ENCODE results near the gene EVL.
"Not testable (repeated sequence)": the region's sequence is repeated elsewhere in the genome, so short reads cannot be mapped to it uniquely, and the experiment has no call there.

The EVL gene

GRCh38 chr14:100144645-100144995, 79.4 kb downstream of the EVL start:
- in situ Hi-C loops (cut with MboI; ENCODE audit: low sequenced_read_pairs): no loop called here

DNA sequence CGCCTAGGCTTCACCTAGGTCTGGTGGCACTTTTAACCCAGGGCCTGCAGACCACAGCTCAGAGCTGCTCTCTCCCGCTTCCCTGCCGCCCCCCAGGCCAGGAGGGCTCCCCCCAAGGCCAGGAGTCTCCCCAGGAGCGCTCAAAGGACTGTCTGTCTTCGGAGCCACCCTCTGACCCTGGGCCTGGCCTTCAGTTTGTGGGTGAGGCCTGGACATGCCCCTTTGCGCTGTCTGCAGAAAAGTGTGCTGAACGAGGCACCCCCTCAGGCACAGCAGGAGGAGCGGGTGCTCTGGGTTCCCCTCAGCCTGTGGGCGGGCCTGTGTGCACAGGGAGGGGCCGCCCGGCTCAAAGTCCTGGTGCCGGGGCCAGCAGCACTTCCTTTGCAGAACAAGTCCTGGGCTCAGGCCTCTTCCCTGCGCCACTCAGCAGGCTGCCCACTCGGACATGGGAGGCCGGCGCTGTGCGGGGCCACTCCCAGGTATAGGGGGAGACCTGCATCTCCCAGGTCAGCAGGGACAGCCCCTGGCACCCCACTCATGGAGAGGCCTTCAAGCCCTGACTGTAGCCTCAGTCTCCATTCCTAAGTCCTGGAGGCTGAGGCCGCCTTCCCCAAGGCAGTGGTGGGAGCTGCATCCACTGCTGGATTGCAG, 79.9 kb downstream of the EVL start:
- in situ Hi-C loops (cut with MboI; ENCODE audit: low sequenced_read_pairs): no loop called here

DNA sequence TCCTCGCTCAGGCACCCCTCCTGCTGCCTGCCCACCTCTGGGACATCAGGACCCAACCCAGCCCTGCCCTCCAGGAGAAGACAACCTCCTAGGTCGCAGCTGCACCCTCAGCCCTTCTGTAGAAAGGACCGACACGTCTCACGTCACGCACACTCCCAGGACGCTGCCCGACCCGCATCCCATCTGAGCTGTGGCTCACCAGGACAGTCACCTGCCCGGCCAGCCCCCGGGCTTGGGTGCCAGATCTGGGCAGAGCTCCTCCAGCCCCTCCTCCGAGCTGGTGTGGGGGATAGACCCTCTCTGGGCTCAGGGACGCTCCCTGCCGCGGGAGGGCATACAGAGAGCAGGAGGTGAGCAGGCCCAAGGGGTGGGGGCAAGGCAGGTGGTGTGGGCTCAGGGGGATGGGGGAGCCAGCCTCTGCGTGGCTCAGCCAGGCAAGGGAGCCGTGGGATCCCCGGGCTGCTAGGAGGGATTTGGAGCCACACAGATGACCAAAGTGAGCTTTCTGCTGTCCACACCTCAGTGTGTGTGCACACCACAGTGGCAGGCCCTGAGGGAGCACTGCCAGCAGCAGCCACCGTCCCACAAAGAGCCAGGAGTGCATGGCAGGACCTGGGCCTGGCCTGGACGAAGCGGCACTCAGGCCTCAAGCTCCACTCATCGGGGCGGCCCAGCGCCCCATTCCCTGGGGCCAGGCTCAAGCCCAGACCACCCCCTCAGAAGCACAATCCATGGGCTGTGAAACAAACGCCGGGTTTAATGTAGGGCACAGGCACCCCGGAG, 80.7 kb downstream of the EVL start:
- in situ Hi-C loops (cut with MboI; ENCODE audit: low sequenced_read_pairs): no loop called here

- in situ Hi-C loops (cut with MboI; ENCODE audit: low sequenced_read_pairs): no loop called here
These were observed 81.4 kb downstream of the EVL start for GRCh38 chr14:100146531-100147091.

DNA sequence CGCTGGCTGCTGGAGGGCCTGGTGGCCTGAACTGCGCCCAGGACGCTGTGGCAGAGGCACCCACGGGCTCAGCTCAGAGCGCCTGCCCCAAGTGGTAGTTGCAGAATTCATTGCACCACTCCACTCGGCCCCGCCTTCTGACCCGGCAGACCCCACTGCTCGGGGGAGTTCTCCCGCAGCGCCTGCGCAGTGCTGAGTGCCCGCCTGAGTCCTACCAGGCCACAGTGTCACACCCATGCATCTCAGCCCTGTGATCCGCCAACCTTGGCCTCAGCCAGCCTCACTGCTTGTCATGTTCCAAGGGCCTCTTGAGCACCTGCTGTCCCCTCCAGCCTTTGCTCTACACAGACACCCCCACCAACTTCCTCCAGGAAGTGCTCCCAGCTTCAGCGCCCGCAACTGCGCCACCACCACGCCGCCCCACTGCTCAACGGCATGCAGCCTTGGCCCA, 82.0 kb downstream of the EVL start:
- in situ Hi-C loops (cut with MboI; ENCODE audit: low sequenced_read_pairs): no loop called here

DNA sequence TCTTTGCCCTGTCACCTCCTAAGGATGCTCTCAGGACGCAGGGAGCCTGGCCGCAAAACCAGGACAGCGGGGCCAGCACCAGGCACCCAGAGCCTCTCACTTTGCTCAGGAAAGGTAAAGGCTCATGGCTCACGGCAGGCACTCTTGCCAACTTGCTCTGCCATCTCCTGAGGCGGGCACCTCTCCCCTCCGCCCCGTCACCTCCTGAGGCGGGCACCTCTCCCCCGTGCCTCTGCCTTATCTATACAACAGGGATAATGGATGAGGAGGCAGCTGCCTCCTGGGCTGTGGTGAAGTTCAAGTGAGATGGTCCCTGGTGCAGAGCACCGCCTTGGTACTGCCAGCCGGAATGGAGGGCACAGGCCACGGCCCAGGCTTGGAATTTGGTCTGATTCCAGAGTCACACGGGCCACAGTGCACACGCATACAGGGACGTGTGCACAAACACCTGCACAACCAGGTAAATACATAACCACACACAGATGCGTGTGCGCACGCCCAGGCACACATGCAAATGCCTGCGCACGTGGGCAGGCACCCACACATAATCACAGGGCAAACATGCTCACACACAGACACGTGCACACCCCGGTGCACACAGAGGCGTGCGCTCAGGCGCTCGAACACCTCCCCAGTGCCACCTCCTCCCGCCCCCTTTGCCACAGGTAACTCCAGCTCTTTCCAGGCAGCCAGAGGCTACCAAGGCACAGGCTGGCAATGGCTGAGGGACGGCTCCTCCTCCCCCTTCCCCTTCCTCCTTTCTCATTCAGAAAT, 82.7 kb downstream of the EVL start:
- in situ Hi-C loops (cut with MboI; ENCODE audit: low sequenced_read_pairs): no loop called here

- in situ Hi-C loops (cut with MboI; ENCODE audit: low sequenced_read_pairs): no loop called here
These were observed 83.9 kb downstream of the EVL start for GRCh38 chr14:100148837-100149731.

DNA sequence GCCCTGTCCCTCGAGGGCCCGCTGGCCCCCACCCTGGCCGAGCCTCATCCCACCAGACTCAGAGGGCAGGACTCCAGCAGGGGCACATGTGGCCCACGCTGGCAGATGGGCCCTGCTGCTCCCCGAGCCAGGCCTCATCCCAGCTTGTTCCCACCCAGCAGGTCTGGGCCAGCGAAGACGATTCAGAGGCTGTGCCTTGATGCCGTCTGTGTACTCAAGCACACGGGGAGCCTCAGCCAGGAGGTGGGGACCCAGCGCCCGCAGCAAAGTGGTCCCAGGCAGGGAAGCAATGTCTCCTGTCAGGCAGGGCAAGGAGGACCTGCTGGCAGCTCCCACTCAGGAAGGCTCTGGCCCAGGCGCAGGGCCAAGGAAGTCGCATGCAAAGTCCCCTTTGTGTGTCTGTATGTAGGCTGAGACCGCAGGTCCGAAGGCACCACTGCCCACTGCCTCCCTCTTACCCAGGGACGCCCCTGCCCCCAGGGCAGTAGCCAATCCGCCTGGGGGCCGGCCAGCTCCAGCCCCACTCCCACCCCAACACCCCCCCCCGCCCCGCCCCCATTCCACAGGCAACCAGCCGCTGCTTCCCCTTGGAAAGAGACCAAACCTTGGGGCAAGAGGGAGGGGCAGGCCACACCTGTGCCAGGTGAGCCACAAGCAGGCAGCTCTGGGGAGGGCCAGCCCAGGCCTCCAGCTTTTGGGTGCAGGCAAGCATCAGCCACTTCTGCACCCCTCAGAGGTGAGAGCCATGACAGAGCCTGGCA, 84.8 kb downstream of the EVL start:
- in situ Hi-C loops (cut with MboI; ENCODE audit: low sequenced_read_pairs): no loop called here

DNA sequence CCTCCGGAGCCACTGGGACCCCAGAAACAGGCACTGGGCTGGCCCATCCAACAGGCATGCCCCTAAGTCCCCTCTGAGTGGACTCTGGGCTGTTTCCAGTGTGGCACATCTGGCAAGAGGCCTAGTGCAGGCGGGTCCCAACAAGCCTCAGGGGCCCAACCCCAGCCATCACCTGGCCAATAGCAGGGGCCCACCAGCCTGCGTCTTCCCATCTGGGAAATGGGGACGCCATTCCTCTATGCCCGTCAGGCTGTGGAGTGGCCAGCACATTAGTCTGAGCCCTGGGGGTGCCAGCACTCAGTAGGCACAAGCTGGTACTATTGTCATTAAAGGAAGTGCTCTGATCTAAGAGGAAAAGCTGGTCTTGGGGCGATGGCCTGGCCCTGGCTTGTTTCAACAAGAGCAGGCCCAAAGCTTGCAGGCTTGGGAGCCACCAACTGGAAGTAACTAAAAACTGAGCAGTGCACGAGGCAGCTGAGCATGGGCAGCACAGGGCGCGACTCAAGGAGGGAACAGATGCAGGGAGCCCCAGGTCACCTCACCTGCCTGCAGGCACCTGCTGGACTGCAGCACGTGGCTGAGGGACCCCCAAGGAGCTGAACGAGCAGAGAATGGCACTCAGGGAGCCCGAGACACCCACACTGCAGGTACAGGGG, 85.8 kb downstream of the EVL start:
- in situ Hi-C loops (cut with MboI; ENCODE audit: low sequenced_read_pairs): no loop called here

DNA sequence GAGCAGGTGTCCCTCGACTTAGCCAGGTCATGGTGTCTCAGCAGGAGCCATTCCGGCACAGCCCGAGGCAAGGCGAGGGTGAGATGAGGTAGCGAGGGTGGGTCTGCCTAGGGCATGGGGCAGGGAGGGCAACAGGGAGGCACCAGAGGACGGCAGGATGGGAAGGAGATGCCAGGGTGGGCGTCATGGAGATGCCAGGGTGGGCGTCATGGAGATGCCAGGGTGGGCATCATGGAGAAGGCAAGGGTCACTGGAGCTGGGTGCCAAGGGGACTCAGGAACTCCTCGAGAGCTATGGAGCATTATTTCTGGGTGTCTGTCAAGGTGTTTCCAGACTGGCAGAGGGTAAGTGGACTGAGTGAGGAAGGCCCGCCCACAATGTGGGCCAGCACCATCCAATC, 86.9 kb downstream of the EVL start:
- in situ Hi-C loops (cut with MboI; ENCODE audit: low sequenced_read_pairs): no loop called here

GRCh38 chr14:100153560-100153959, 88.3 kb downstream of the EVL start:
- in situ Hi-C loops (cut with MboI; ENCODE audit: low sequenced_read_pairs): no loop called here

DNA sequence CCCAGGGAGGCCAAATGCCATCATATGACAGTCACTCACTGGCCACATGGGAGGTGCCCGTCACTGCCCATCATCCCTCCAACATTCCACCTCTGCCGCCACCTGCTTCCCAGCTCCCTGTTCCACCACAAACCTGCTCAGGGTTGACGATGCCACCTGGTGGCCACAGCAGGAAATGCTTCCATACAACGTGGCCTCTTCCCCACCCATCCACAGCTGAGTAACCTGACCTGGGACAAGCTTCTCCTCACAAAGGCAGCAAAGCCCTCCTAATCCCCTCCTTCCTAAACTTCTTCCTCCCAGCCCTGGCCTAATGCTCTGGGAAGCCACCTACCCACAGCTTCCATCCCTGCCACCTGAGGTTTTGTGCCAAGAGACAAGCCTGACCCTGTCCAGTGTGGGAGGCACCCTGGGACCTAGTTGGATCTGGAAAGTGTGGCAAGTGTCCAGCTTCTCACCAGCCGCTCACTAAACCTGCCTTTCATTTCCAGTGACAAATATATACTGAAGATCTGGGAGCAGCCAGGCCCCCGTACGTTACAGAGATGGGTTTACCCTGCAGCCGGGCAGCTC, 89.9 kb downstream of the EVL start:
- in situ Hi-C loops (cut with MboI; ENCODE audit: low sequenced_read_pairs): no loop called here

DNA sequence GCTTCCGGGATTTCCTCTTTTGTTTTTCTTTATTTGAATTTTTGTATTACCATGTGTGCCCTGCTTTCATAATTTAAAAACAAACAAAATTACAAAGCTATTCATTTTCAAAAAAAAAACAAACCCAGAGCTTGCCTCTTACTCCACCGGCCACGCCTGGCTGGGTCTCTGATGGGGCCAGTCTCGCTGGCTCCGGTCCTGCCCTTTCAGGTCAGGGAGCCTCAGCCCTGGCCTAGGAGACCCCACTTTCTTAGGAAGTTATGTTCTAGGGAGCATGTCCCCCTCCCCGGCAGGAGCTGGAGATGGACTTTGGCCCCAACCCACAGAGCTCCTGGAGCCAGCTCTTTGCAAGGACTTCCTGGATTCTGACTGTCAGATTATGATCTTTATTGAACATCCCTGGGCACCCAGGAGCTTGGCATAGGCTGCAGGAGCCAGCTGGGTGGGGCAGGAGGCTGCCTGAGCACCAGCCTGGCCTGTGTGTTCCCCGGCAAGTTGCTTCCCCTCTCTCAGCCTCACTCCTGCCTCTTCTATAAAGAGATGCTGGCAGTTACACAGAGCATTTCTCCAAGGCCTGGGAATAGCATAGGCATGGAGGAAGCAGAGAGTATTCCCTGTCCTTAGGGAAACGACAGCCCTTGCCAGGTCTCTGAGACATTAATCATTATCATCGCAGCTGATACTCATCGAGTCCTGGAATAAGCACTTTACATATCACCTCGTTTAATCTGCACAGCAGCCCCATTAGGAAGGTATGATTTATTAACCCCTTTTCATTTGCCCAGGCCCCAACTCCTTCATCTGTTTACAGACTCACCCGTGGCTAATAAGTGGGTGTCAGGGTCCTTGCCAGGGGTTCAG, 90.8 kb downstream of the EVL start:
- in situ Hi-C loops (cut with MboI; ENCODE audit: low sequenced_read_pairs): no loop called here

GRCh38 chr14:100156776-100157175, 91.6 kb downstream of the EVL start:
- in situ Hi-C loops (cut with MboI; ENCODE audit: low sequenced_read_pairs): no loop called here

DNA sequence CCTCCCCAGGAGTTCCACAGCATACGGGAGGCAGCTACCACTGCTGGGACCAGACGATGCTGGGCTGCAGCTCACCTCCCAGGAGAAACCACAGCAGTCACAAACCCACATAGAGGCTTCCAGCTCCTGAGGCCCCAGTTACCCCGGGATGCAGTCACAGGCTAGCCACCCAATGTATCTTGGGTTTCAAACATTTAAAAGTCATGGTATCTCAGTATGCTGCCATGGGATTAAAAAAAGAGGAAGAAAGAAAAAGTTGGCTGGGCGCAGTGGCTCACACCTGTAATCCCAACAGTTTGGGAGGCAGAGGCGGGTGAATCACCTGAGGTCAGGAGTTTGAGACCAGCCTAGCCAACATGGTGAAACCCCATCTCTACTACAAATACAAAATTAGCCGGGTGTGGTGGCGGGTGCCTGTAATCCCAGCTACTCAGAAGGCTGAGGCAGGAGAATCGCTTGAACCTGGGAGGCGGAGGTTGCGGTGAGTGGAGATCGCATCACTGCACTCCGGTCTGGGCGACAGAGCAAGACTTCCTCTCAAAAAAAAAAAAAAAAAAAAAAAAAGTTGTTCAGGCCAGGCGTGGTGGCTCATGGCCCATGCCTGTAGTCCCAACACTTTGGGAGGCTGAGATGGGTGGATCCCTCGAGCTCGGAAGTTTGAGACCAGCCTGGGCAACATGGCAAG, 92.5 kb downstream of the EVL start:
- in situ Hi-C loops (cut with MboI; ENCODE audit: low sequenced_read_pairs): not testable (repeated sequence)

GRCh38 chr14:100158566-100159093, 93.4 kb downstream of the EVL start:
- in situ Hi-C loops (cut with MboI; ENCODE audit: low sequenced_read_pairs): no loop called here

Data from HL-60/S4 treated with retinoic acid at 250 ng/mL for 4 days and 3 days (cell line).